Muscle layer of duodenum (tissue), 2 donors: ENCODE results near the gene AP5Z1.

Experiments used
- H3K27ac ChIP-seq: one replicate; pipeline ENCODE4 v1.7.0; 2013; ENCODE audit warnings: mild to moderate bottlenecking, low read length
- H3K27me3 ChIP-seq: one replicate; pipeline ENCODE4 v1.7.0; 2013; ENCODE audit warnings: low read depth, mild to moderate bottlenecking, control low read depth, low read length
- H3K36me3 ChIP-seq, 2 donors: one replicate each; pipeline ENCODE4 v1.7.0; 2013; ENCODE audit warnings: low read length in 2 of 2, control low read depth in 1 of 2, mild to moderate bottlenecking in 1 of 2; ENCODE audit not compliant: insufficient read depth in 2 of 2, control insufficient read depth in 1 of 2
- H3K4me1 ChIP-seq, 2 donors: one replicate each; pipeline ENCODE4 v1.7.0; 2013; ENCODE audit warnings: low read length in 2 of 2, mild to moderate bottlenecking in 2 of 2, control low read depth in 1 of 2, moderate library complexity in 1 of 2; ENCODE audit not compliant: insufficient read depth in 2 of 2, control insufficient read depth in 1 of 2
- H3K4me3 ChIP-seq, 2 donors: one replicate each; pipeline ENCODE4 v1.7.0; 2013; ENCODE audit warnings: low read length in 2 of 2, low read depth in 1 of 2, mild to moderate bottlenecking in 1 of 2
- H3K9me3 ChIP-seq, 2 donors: one replicate each; pipeline ENCODE4 v1.7.0; 2013; ENCODE audit warnings: low read length in 2 of 2, control low read depth in 1 of 2, mild to moderate bottlenecking in 1 of 2; ENCODE audit not compliant: control insufficient read depth in 1 of 2
- donor health status: healthy.

AP5Z1 gene

DNA sequence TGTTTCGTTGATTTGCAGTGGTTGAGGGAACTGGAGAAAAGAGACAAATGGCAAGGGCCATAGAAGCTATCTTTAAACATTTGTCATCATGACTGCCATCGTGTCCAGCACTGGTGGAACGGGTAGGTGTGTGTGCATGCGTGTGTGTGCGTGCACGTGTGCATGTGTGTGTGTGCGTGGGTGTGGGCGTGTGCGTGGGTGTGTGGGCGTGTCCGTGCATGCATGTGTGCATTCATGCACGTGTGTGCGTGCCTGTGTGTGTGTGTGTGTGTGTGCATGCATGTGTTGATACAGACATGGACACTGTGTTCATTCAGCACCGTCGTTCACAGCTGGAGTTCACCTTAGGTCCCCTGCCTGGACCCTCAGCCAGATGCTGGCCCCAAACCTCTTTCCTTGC is 38.1 kb upstream of the AP5Z1 start:
- Histone ChIP-seq H3K9me3 (no peaks in the 10 kb centered on the region), H3K27ac (no peak overlapping the region), H3K27me3 (no peaks in the 10 kb centered on the region), H3K4me1 (peaks cover 9 to 17% of the 10 kb centered on the region in 2 donors), H3K4me3 (no peak overlapping the region), H3K36me3 (peaks cover 0 to 10% of the 10 kb centered on the region in 2 donors)

DNA sequence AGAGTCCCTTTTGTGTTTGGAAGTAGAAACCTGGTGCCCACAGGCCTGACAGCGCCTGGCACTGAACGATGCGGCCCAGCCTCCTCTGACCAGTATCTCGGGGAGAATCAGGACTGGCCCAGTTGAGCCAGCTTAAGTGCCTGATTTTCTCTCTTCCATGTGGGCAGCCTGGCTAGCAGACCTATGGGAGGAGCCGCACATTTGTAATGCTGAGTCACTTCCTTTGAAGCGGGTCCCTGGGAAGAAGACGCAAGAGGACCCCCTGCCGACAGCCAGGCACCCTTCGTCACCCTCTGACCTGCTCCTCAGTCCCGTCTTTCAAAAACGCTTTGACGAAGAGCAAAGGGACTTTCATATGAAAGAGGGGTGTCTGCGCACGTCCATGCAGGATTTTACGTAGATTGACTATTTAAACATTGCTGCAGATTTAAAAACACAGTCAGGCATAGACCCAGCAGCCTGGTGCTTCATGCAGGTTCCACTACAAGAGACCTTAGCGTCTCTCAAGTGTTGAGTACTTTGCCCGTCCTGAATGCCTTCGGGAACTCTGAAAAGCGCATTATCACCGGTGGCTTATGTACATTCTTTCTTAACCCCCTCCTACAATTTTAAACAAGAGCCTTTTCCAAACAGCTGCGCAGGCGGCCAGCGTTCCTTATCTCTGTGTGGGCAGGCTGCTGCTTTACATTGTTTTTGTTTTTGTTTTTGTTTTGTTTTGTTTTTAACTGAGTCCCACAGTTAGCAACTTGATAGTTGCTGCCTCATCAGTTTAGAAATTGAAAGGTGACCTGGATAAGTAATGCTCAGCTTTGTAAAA is 36.5 kb upstream of the AP5Z1 start:
- peak overlapping the region in 1 of 2 donors; percentile 35 for H3K4me3 ChIP-seq
- H3K27ac ChIP-seq: peak overlapping the region; percentile 58
- peaks cover 9 to 23% of the 10 kb centered on the region in 2 donors for H3K4me1 ChIP-seq

DNA sequence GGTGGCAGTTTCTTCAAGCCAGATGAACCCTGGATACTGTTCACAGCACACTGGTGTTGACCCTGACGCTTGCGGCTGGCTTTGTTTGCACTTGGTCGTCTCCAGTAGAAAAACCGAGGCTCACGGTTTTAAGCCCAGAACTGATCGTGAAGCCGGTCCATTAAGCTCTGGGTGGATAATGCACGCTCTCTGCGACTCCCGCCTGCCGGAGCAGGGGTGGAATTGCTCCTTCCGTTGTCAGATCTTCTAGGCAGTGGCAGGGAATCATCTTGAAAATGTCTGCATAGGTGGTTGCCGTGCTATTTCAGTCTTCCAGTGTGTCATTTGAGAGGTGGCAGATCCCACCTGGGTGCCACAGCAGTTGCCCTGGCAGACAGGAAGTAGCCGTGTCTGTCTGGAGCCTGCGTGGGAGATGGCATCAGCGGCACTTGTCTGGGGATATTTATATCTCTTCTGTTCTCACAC is 35.9 kb upstream of the AP5Z1 start:
- Histone ChIP-seq H3K9me3 (no peaks in the 10 kb centered on the region), H3K4me1 (peaks cover 12 to 30% of the 10 kb centered on the region in 2 donors), H3K36me3 (peaks cover 0 to 17% of the 10 kb centered on the region in 2 donors), H3K27me3 (no peaks in the 10 kb centered on the region), H3K27ac (peak overlapping the region; percentile 0), H3K4me3 (peak overlapping the region in 1 of 2 donors; percentile 35)

More for the DNA sequence above, 36.5 kb upstream of the AP5Z1 start:
- Histone ChIP-seq H3K27me3 (no peaks in the 10 kb centered on the region), H3K9me3 (no peaks in the 10 kb centered on the region), H3K36me3 (peaks cover 0 to 17% of the 10 kb centered on the region in 2 donors)

DNA sequence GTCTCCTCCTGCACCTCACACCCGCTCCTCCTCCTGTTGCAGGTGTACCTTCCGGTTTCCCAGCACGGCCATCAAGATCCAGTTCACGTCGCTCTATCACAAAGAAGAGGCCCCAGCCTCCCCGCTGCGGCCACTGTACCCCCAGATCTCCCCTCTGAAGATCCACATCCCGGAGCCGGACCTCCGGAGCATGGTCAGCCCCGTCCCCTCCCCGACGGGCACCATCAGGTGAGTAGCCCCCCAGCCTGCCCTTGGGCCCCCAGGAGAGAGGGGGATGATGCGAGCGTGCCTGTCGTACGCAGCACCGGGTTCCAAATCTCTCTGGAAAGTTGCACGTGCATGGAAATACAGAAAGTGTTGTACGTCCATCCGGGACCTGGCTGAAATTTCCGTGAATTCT is 34.6 kb upstream of the AP5Z1 start:
- H3K4me1 ChIP-seq: peaks cover 14 to 31% of the 10 kb centered on the region in 2 donors
- H3K27ac ChIP-seq: no peak overlapping the region
- H3K4me3 ChIP-seq: no peak overlapping the region

DNA sequence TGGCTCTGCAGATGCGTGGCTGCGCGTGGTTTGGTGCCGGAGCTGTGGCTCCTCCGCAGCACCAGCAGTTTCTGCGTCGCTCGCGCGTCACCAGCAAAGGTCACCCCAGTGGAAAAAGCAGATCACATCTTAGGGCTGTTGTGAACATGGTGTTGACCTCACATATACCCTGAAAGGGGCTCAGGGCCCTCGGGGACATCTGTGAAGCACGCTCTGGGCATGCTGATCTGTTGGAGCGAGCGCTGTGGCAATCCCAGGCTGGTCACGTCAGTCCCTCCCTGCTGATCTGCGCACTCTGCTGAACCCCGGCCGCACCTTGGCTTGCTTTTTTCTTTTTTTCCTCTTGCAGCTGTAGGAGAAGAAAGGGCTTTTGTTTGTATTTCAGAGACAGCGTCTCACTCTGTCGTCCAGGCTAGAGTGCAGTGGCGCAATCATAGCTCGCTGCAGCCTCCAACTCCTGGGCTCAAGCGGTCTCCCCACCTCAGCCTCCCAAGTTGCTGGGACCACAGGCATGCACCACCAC is 33.3 kb upstream of the AP5Z1 start:
- peak overlapping the region; percentile 8 for H3K27ac ChIP-seq
- H3K4me1 ChIP-seq: peaks cover 19 to 39% of the 10 kb centered on the region in 2 donors
- H3K9me3 ChIP-seq: no peaks in the 10 kb centered on the region
- H3K4me3 ChIP-seq: no peak overlapping the region
- peaks cover 0 to 17% of the 10 kb centered on the region in 2 donors for H3K36me3 ChIP-seq
- H3K27me3 ChIP-seq: no peaks in the 10 kb centered on the region

More for the DNA sequence above, 34.6 kb upstream of the AP5Z1 start:
- Histone ChIP-seq H3K36me3 (peaks cover 0 to 17% of the 10 kb centered on the region in 2 donors), H3K27me3 (no peaks in the 10 kb centered on the region), H3K9me3 (no peaks in the 10 kb centered on the region)

DNA sequence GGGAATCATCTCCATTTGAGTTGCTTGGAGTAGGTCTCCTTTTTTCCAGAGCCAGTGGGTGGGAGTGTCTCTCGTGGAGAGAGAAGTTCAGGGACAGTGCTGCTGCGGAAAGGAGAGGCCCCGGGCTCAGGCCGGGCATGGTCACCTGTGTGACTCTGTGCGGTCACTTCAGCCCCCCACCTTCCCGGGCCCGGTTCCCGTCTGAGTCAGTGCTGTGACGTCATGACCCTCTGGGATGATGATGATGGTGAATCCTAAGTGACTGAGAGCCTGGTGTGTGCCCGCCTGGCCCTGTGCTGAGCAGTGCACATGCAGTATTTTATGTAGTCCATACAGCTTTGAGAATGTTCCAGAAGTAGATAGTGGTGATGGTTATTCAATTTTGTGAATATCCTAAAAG is 32.6 kb upstream of the AP5Z1 start:
- Histone ChIP-seq H3K27me3 (no peaks in the 10 kb centered on the region), H3K36me3 (peaks cover 0 to 17% of the 10 kb centered on the region in 2 donors), H3K4me3 (no peak overlapping the region), H3K9me3 (no peaks in the 10 kb centered on the region), H3K27ac (no peak overlapping the region), H3K4me1 (peaks cover 19 to 41% of the 10 kb centered on the region in 2 donors)

DNA sequence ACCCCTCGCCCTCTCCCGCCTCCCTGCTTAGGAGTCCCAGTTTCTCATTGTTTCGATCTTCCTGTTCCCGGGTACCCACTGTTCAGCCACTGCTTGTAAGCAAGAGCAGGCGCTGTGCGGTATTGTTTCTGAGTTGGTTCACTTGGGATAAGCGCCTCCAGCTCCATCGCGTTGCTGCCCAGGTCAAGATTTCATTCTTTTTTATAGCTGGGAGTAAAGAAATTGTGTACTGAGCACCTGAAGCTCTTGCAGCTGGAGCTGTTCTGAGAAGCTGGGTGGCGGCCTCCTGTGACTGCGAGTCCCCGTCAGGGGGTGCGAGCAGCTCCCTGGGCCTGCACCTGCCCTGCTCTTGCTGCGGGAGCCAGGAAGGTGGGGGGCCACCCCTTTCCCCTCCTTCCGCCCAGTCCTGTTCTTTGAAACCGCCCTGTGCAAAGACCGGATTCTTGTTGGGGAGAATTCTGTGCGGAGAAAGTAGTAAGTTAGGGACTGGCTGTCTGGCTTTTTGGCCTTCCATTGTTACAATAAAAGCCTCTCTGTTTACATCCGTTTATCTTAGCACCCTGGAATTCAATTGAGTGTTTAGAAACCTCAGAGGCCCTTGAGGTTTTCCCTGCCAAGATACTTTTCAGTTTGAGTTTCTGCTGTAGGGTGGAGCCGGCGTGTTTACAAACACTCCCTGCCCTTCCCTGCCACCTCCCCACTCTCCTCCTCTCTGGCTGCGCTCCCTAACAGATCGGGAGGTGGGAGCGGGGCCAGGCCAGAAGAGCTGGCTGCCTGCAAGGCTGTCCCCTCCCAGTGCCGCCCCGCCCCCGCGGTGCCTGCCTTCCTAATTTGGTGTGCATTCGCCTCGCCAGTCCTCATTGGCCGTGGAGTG is 30.8 kb upstream of the AP5Z1 start:
- peaks cover 0 to 20% of the 10 kb centered on the region in 2 donors for H3K36me3 ChIP-seq
- H3K27me3 ChIP-seq: no peaks in the 10 kb centered on the region
- H3K4me3 ChIP-seq: peak overlapping the region; percentile 46 to 51
- no peaks in the 10 kb centered on the region for H3K9me3 ChIP-seq
- H3K4me1 ChIP-seq: peaks cover 12 to 27% of the 10 kb centered on the region in 2 donors
- peak overlapping the region; percentile 91 for H3K27ac ChIP-seq

DNA sequence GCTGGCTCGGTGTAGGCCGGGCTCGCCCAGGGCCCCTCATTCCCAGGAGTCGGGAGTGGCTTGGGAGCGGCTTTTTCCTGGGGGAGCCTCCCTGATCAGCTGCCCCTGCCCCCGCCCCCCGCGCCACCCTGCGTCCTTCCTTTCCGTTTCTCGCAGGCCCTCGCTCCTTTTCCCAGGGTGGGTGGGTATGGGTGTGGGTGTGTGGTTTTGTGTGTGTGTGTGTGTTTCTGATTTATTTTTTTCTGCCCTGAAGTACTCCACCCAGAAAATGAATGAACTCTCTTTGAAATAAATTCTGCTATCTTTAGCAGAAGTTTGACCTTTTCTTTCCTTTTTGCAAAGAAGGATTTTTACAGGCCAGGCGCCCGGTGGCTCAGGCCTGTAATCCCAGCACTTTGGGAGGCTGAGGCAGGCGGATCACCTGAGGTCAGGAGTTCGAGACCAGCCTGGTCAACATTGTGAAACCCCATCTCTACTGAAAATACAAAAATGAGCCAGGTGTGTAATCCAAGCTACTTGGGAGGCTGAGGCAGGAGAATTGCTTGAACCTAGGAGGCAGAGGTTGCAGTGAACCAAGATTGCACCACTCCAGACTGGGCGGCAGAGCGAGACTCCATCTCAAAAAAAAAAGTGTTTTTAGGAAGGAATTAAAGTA is 30.0 kb upstream of the AP5Z1 start:
- Histone ChIP-seq H3K27me3 (no peaks in the 10 kb centered on the region), H3K9me3 (no peaks in the 10 kb centered on the region), H3K36me3 (peaks cover 0 to 22% of the 10 kb centered on the region in 2 donors), H3K4me1 (peaks cover 10 to 24% of the 10 kb centered on the region in 2 donors), H3K4me3 (peak overlapping the region; percentile 18 to 51), H3K27ac (peak overlapping the region; percentile 91)

DNA sequence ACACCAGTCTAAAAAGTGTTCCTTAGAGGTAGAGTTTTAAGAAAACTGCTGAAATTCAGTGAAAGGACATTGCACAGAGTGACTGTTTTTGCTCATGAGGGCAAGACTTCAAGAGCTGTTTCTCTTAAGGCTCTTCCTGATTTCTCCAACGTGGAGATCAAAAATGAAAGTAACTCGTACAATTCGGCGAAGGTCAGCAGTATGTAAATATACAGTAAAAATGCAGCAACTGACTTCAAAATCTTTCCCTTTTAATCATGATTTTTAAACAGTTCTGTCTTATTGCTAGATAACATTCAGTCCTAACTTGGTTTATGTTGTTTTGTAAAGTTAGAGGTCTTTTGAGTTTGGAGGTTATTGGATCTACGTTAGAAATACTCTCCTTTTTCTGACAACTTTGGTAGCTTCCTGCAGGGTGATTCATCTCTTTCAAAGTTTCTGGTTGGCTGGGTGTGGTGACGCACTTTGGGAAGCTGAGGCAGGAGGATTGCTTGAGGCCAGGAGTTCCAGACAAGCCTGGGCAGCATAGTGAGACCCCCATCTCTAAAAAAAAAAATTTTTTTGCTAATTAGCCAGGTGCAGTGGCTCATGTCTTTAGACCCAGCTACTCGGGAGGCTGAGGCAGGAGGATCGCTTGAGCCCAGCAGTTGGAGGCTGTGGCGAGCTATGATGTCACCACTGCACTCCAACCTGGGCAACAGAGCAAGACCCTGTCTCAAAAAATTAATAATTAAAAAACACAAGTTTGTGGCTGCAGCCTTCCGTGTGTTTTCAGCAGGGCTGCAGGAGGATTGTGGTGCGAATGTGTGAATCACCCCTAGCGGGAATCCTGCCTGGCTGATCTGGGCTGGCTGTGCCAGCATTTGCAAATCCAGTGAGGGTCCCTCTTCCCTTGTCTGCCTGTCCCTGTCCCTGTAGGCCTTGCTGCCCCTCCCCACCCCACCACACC is 29.2 kb upstream of the AP5Z1 start:
- Histone ChIP-seq H3K4me1 (peaks cover 10 to 24% of the 10 kb centered on the region in 2 donors), H3K27me3 (no peaks in the 10 kb centered on the region), H3K36me3 (peaks cover 0 to 25% of the 10 kb centered on the region in 2 donors), H3K9me3 (no peaks in the 10 kb centered on the region), H3K4me3 (peak overlapping the region; percentile 18 to 25), H3K27ac (peak overlapping the region; percentile 90)

DNA sequence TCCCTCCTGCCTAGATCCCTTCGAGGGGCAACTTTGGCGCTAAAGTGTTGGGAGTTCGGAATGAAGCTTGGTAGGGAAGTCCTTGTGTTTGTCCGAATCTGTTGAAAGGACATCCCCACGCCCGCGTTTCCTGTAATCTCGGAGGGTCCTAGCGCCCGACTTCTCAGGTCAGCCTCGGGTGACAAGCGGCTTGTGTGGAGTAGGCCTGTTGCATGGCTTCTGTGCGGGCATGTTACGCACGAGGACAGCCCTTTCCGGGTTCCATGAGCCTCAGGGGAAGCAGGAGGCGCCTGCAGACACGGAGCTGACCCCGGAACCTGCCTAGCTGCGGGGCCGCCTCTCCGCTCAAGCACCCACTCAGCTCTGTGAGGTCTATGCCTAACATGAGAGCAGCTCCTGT is 28.4 kb upstream of the AP5Z1 start:
- Histone ChIP-seq H3K9me3 (no peaks in the 10 kb centered on the region), H3K36me3 (peaks cover 0 to 21% of the 10 kb centered on the region in 2 donors), H3K4me1 (peaks cover 10 to 24% of the 10 kb centered on the region in 2 donors), H3K27me3 (no peaks in the 10 kb centered on the region), H3K4me3 (no peak overlapping the region), H3K27ac (peak overlapping the region; percentile 90)
